CD4-positive, alpha-beta T cell treated with Interleukin-4 for 4 hours (primary cell): Measurements from ENCODE around the gene CIPC.

ENCODE experiments used
- DNase-seq: peaks from one replicate; pipeline ENCODE4 v3.0.0-alpha.2; 2020

The CIPC gene

GRCh38 chr14:77155083-77155482 is 57.0 kb downstream of the CIPC start:
- DNase-seq: no peak

DNA sequence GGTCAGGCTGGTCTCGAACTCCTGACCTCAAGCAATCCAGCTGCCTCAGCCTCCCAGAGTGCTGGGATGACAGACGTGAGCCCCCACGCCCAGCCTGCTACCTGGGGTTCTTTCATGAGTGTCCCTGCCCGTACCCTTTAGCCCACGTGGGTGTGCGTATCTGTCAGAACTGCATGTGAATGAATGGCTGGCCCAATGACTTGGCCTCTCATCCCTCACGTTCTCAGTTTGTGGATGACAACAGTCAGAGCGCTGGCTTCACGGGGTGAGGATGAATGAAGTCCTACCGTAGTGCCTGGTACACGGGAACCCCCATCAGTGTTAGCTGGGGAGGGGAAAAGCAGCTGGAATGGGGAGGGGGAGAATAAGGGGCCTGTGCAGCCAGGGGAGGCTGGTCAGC is 59.7 kb downstream of the CIPC start:
- DNase-seq: no peak

DNA sequence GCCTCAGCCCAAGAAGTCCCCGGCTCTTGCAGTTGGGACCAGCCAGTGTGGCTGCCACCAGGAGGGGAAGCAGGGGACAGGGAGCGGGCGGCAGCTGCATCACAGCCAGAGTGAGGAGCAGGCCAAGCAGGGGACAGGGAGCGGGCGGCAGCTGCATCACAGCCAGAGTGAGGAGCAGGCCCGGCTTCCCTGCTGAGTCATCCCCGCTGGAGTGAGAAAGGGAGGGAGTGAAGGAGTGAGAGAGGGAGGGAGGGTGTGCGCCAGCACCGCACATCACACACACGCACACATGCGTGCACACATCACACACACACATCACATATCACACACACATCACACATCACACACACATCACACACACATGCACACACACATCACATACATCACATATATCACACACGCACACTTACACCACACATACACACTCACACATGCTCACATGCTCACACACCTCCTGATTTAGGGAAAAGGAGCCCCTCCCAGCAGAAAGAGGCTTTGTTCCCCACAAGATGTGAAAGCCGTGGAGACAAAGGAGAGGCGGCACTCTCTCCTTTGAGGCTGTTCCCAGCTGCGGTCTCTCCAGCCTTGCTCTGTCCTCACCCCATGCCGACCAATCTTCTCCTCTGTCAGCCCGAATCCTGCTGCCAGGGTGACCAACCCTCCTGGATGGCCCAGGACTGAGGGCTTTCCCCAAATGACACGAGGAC is 60.3 kb downstream of the CIPC start:
- no peak for DNase-seq

- no peak for DNase-seq
These were observed 60.8 kb downstream of the CIPC start for GRCh38 chr14:77158882-77159255.

GRCh38 chr14:77161011-77161410 is 63.0 kb downstream of the CIPC start:
- DNase-seq: no peak
